ENCODE measurements around the gene RSU1. TPM values are rescaled to one million over a fixed set of nuclear protein-coding genes. Genes with fewer than 3 reads are reported as not detected.

RSU1 gene
- total RNA-seq, 1 experiment from 2014 or later = 29.5 TPM

- CTCF ChIA-PET = no interaction called here
- intact Hi-C loops (cut with micrococcal nuclease) = no loop called here
- no peaks in the 10 kb centered on the region for H3K9me3 ChIP-seq (ENCODE audit: control insufficient read depth in 1 of 2, insufficient read depth in 1 of 2, low read depth in 1 of 2, low read length in 2 of 2)
- H3K9me2 ChIP-seq (ENCODE audit: insufficient read depth) = no peaks in the 10 kb centered on the region
- no peak overlapping the region for H3K9ac ChIP-seq (ENCODE audit: low read length)
- TF ChIP-seq SRF (IDR thresholded peaks at IDR 0.05; ENCODE audit: low read depth) = no peak
- no peak for TF ChIP-seq EZH2 (IDR thresholded peaks at IDR 0.05)
- no peak for TF ChIP-seq ZNF274 (IDR thresholded peaks at IDR 0.05; ENCODE audit: low read depth, low read length)
- TF ChIP-seq ZBTB33 (IDR thresholded peaks at IDR 0.05; ENCODE audit: extremely low read depth, insufficient replicate concordance, low read length) = no peak
- no peak for TF ChIP-seq POLR2A (IDR thresholded peaks at IDR 0.05; ENCODE audit: borderline replicate concordance, extremely low read depth, insufficient read depth, insufficient read length)
- TF ChIP-seq CBX3 (IDR thresholded peaks at IDR 0.05; ENCODE audit: low read depth) = no peak
- no peak overlapping the region for H2AFZ ChIP-seq (ENCODE audit: low read depth, low read length, poor library complexity, severe bottlenecking)
- H3K4me3 ChIP-seq (replicated peaks in 1 of 2; ENCODE audit: low read depth in 1 of 2, low read length in 2 of 2) = no peak overlapping the region
- no TSS peak for BruUV-seq (replicated peaks)
- RAD21 ChIA-PET (ENCODE audit: low non-redundant PET in 1 of 2, low total read pairs in 2 of 2, uncharacterized antibody in 2 of 2, unreplicated experiment in 2 of 2) = no interaction called here
- H3K27ac ChIP-seq (ENCODE audit: low read depth, low read length) = no peak overlapping the region
- ATAC-seq (no peak), DNase-seq (ENCODE audit: low read depth, low spot score) (no peak)
- H3K36me3 ChIP-seq (ENCODE audit: control insufficient read depth in 1 of 2, insufficient read depth in 2 of 2, low read length in 2 of 2) = no peaks in the 10 kb centered on the region
- H4K20me1 ChIP-seq (ENCODE audit: insufficient read depth) = no peaks in the 10 kb centered on the region
- H3K79me2 ChIP-seq (ENCODE audit: insufficient read depth, low read length) = no peaks in the 10 kb centered on the region
- H3K4me1 ChIP-seq (ENCODE audit: control insufficient read depth in 1 of 2, insufficient read depth in 2 of 2, low read length in 2 of 2) = no peaks in the 10 kb centered on the region
- no peaks in the 10 kb centered on the region for H3K27me3 ChIP-seq (ENCODE audit: insufficient read depth, low read length)
- H3K4me2 ChIP-seq (ENCODE audit: low read length) = no peak overlapping the region
- POLR2A ChIA-PET = no interaction called here
Observed at GRCh38 chr10:16788778-16789177, 28.4 kb downstream of the RSU1 start.

- intact Hi-C loops (cut with micrococcal nuclease) = no loop called here
- no peaks in the 10 kb centered on the region for H3K79me2 ChIP-seq (ENCODE audit: insufficient read depth, low read length)
- TF ChIP-seq CTCF (IDR thresholded peaks at IDR 0.05 in 2 of 3, conservative IDR thresholded peaks at IDR 0.05 in 1 of 3; ENCODE audit: borderline replicate concordance in 1 of 3, insufficient read depth in 1 of 3, low read depth in 2 of 3, low read length in 2 of 3) (no peak), POLR2AphosphoS5 (IDR thresholded peaks at IDR 0.05; ENCODE audit: low read depth, low read length) (no peak), ELF1 (IDR thresholded peaks at IDR 0.05; ENCODE audit: borderline replicate concordance, low read depth) (no peak), TCF7L2 (IDR thresholded peaks at IDR 0.05; ENCODE audit: borderline replicate concordance, extremely low read depth, insufficient read depth, insufficient read length) (no peak), POLR2A (IDR thresholded peaks at IDR 0.05; ENCODE audit: borderline replicate concordance, extremely low read depth, insufficient read depth, insufficient read length) (no peak), CEBPB (IDR thresholded peaks at IDR 0.05; ENCODE audit: low read depth) (no peak), YY1 (IDR thresholded peaks at IDR 0.05; ENCODE audit: extremely low read depth, insufficient replicate concordance, low read depth, low read length) (no peak), SIN3A (IDR thresholded peaks at IDR 0.05; ENCODE audit: low read depth) (no peak)
Observed at GRCh38 chr10:16788125-16788524, 29.1 kb downstream of the RSU1 start.

More at GRCh38 chr10:16788125-16788524, 29.1 kb downstream of the RSU1 start:
- ATAC-seq (no peak), DNase-seq (ENCODE audit: low read depth, low spot score) (no peak)
- Histone ChIP-seq H3K9ac (ENCODE audit: low read length) (no peak overlapping the region), H3K9me2 (ENCODE audit: insufficient read depth) (no peaks in the 10 kb centered on the region), H4K20me1 (ENCODE audit: insufficient read depth) (no peaks in the 10 kb centered on the region), H3K4me1 (ENCODE audit: control insufficient read depth in 1 of 2, insufficient read depth in 2 of 2, low read length in 2 of 2) (no peaks in the 10 kb centered on the region), H2AFZ (ENCODE audit: low read depth, low read length, poor library complexity, severe bottlenecking) (no peak overlapping the region), H3K27ac (ENCODE audit: low read depth, low read length) (no peak overlapping the region), H3K27me3 (ENCODE audit: insufficient read depth, low read length) (no peaks in the 10 kb centered on the region), H3K36me3 (ENCODE audit: control insufficient read depth in 1 of 2, insufficient read depth in 2 of 2, low read length in 2 of 2) (no peaks in the 10 kb centered on the region), H3K9me3 (ENCODE audit: control insufficient read depth in 1 of 2, insufficient read depth in 1 of 2, low read depth in 1 of 2, low read length in 2 of 2) (no peaks in the 10 kb centered on the region), H3K4me2 (ENCODE audit: low read length) (no peak overlapping the region), H3K4me3 (replicated peaks in 1 of 2; ENCODE audit: low read depth in 1 of 2, low read length in 2 of 2) (no peak overlapping the region)
- CTCF ChIA-PET = no interaction called here
- RAD21 ChIA-PET (ENCODE audit: low non-redundant PET in 1 of 2, low total read pairs in 2 of 2, uncharacterized antibody in 2 of 2, unreplicated experiment in 2 of 2) = no interaction called here
- no TSS peak for BruUV-seq (replicated peaks)
- POLR2A ChIA-PET = no interaction called here
